GM12875 (cell line): ENCODE results near the gene FAM227A.

ENCODE experiments used
- H3K4me3 ChIP-seq: one replicate; pipeline ENCODE4 v1.5.1; 2011; ENCODE audit warnings: low read depth, low read length, control low read depth
- TF ChIP-seq, protein P1 (sequence below): IDR thresholded peaks from 2 replicates; pipeline ENCODE4 v1.5.1; 2011; ENCODE audit warnings: low read depth, mild to moderate bottlenecking, control low read depth, inconsistent platforms, low read length, moderate library complexity, borderline replicate concordance; ENCODE audit not compliant: insufficient read depth

Gene FAM227A

DNA sequence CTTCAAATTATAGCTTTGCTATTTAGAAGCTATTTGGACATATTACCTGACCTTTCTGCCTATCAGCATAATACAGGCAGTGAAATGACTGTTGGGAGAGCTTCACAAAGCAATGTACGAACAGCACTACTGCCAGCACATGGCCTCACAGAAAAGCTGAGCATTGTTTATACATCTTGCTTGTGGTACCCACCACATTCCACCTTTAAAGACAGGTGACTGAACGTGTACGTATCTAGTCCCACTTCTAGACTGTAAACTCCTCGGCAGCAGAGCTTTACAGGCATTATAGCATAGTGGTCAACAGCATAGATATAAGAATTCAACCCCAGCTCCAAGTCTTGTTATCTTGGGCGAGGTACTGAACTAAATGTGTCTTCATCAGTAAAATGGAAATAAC, 43.0 kb upstream of the FAM227A start:
- TF ChIP-seq, protein P1, sequence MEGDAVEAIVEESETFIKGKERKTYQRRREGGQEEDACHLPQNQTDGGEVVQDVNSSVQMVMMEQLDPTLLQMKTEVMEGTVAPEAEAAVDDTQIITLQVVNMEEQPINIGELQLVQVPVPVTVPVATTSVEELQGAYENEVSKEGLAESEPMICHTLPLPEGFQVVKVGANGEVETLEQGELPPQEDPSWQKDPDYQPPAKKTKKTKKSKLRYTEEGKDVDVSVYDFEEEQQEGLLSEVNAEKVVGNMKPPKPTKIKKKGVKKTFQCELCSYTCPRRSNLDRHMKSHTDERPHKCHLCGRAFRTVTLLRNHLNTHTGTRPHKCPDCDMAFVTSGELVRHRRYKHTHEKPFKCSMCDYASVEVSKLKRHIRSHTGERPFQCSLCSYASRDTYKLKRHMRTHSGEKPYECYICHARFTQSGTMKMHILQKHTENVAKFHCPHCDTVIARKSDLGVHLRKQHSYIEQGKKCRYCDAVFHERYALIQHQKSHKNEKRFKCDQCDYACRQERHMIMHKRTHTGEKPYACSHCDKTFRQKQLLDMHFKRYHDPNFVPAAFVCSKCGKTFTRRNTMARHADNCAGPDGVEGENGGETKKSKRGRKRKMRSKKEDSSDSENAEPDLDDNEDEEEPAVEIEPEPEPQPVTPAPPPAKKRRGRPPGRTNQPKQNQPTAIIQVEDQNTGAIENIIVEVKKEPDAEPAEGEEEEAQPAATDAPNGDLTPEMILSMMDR, result no peak
- peak overlapping the region; percentile 87 for H3K4me3 ChIP-seq

DNA sequence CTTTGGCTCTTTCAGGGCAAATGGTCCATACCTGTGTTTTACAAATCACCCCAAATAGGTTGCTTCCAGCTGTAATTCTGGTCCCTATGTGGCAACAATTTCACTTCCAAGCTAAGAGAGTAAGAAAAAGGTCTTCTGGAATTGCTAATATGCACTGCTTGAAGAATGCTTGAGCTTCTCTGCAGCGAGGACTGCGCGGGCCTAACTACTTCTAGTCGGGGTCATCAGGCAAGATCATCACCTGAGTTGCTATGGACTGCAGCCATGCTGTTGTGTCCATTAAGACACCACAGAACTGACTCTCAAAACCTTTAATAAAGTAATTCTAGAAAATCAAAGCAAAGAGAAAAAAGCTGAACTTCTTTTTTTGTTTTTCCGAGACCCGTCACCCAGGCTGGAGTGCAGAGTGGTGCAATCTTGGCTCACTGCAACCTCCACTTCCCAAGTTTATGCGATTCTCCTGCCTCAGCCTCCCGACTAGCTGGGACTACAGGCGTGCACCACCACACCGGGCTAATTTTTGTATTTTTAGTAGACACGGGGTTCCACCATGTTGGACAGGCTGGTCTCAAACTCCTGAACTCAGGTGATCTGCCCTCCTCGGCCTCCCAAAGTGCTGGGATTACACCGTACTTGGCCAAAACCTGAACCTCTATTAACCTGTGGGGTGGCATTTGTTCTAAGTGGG, 42.4 kb upstream of the FAM227A start:
- no peak overlapping the region for H3K4me3 ChIP-seq
- TF ChIP-seq, protein P1, result no peak

DNA sequence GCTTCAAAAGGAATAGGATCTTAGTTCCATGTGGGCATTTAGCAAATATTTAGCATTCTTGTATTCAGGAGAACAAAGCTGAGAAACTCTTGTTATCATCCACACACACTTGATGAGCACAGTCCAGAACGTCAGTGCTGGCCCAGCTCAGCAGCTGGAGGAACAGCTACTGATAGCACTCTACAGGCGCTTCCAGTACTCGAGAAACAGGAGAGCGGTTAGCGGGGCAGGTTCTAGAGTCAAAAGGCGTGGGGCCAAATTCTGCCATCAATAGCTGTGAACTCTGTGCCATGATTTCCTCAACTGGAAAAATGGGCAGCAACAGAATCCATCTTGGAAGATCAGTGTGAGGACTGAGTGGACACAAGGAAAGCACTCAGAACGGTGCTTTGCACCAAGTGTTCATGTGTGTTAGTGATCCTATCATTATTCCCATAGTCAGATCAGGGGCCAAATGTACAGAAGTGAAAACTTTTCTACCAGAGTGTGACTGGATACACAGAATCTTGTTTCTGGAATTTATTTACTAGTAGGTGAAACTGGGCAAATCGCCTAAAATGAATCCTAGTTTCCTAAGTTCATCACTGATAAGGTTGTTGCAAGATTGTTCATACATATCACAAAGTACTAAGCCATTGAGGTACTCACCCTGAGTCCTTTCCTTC, 41.4 kb upstream of the FAM227A start:
- no peak overlapping the region for H3K4me3 ChIP-seq
- TF ChIP-seq, protein P1, result no peak

DNA sequence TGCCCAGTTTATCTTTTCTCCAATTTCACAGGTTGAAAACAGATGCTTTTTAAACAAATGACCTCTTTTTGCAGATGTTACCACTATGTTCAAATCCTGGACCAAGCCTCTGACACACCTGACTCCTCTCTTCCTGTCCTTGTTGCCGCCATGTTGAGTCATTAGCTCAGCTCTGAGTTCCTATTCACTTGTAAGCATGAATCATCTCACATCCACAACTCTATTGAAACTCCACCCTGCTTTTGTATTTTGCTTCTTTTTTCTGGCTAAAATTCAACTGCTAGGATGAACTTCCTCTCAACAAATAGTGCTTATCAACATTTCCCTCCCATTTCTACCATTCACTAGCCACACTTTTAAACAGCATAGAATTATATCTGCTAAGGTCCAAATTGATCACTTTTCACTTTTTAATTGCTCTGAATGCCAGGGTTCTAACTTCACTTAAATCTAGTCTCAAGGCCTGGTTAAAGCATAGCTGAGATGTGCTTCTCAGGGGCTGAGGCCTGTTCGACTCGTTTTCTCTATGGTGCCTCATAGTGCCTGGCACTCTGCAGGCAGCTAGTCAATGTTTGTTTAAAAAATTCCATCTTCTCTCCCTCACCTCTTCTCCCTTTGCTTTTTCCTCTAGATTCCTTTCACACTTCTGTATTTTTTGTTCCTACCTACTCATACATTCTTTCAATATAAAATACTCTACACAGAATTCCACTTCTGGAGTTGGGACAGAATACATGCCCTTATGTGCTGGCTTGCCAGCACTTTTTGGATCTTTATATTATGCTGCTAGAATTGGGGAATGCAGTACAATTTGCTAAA, 40.6 kb upstream of the FAM227A start:
- no peak overlapping the region for H3K4me3 ChIP-seq
- TF ChIP-seq, protein P1, result no peak

DNA sequence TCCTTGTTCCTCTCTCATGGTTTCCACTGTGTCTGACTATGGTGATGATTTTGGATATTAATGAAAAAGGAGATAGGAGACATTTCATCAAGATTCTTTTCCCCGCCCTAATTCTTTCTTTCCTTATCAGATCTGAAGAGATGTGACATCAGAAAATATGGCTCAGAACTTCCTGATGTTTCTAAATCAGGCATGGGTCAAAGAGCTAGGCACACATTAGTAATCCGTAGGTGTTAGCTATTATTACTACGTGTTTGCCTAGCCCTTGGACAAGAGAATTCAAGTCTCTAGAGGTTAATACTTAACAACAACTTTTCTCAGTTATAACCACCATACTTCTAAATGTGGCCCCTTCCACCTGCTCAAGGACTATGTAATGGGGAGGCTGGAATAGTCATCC, 38.7 kb upstream of the FAM227A start:
- TF ChIP-seq, protein P1, result no peak
- H3K4me3 ChIP-seq, result no peak overlapping the region

DNA sequence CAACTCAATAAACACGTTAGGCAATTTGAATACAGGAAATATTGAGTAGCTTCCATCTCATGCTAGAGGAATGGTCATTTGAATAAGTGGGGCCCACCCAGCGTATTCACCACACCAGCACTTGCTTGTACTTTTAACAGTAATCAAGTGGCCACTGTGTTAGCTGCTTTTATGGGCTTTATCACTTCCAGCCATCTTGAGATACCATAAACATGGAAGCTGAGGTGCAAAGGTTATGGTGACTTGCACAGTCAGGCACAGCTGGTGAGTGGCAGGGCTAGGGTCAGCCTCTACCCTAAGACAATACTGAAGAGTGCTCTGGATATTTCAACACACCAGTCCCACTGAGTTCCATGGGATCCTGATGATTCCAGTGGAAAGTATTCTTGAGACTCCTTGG, 37.9 kb upstream of the FAM227A start:
- TF ChIP-seq, protein P1, result no peak
- no peak overlapping the region for H3K4me3 ChIP-seq
